GM18868 (cell line): ENCODE measurements around the gene MRPL46.

Experiments
- ATAC-seq: cut with Tn5 transposase; IDR thresholded peaks from one replicate; pipeline ENCODE4 v1.9.1; 2021; ENCODE audit warnings: mild to moderate bottlenecking, moderate library complexity; ENCODE audit not compliant: unreplicated experiment

Gene MRPL46

GRCh38 chr15:88467073-88467934 lies at the start of gene MRPL46, which contains the start of gene MRPS11:
Gene MRPL46 (minus strand): TSS chr15:88467388. CDS start chr15:88467377, 11 bp downstream.
Gene MRPS11 (plus strand): TSS chr15:88467708. CDS start chr15:88467718, 10 bp downstream.
- ATAC-seq, result peak; percentile 86

- no peak for ATAC-seq
These were observed 46.0 kb upstream of the MRPL46 start for GRCh38 chr15:88513195-88513594.

GRCh38 chr15:88512601-88513000 lies 45.4 kb upstream of the MRPL46 start:
- no peak for ATAC-seq

- no peak for ATAC-seq
These were observed 44.9 kb upstream of the MRPL46 start for GRCh38 chr15:88512078-88512477.

- ATAC-seq, result no peak
These were observed 44.0 kb upstream of the MRPL46 start for GRCh38 chr15:88511161-88511560.

GRCh38 chr15:88509964-88510363 lies 42.8 kb upstream of the MRPL46 start:
- no peak for ATAC-seq

GRCh38 chr15:88509321-88509720 lies 42.1 kb upstream of the MRPL46 start:
- no peak for ATAC-seq

GRCh38 chr15:88506628-88507027 lies 39.4 kb upstream of the MRPL46 start:
- ATAC-seq, result no peak

GRCh38 chr15:88505721-88506120 lies 38.5 kb upstream of the MRPL46 start:
- ATAC-seq, result no peak

- ATAC-seq, result no peak
These were observed 37.3 kb upstream of the MRPL46 start for GRCh38 chr15:88504445-88504844.

- no peak for ATAC-seq
These were observed 31.8 kb upstream of the MRPL46 start for GRCh38 chr15:88498996-88499395.

- no peak for ATAC-seq
These were observed 30.0 kb upstream of the MRPL46 start for GRCh38 chr15:88497109-88497765.

GRCh38 chr15:88493844-88494243 lies 26.7 kb upstream of the MRPL46 start:
- ATAC-seq, result no peak

- no peak for ATAC-seq
These were observed 24.0 kb upstream of the MRPL46 start for GRCh38 chr15:88491158-88491557.

GRCh38 chr15:88490036-88490435 lies 22.8 kb upstream of the MRPL46 start:
- no peak for ATAC-seq

GRCh38 chr15:88489321-88489720 lies 22.1 kb upstream of the MRPL46 start:
- ATAC-seq, result no peak

- no peak for ATAC-seq
These were observed 20.8 kb upstream of the MRPL46 start for GRCh38 chr15:88487796-88488523.

GRCh38 chr15:88487178-88487795 lies 20.1 kb upstream of the MRPL46 start:
- ATAC-seq, result no peak

GRCh38 chr15:88484682-88485331 lies 17.6 kb upstream of the MRPL46 start:
- ATAC-seq, result no peak

- ATAC-seq, result no peak
These were observed 15.1 kb upstream of the MRPL46 start for GRCh38 chr15:88482263-88482662.
